H4 (cell line): ENCODE results near the gene ACKR4. TPM values are rescaled to one million over a fixed set of nuclear protein-coding genes. Genes with fewer than 3 reads are reported as not detected.
"Not testable (repeated sequence)": the region's sequence is repeated elsewhere in the genome, so short reads cannot be mapped to it uniquely, and the experiment has no call there.

Experiments
- DNase-seq: peaks from one replicate; pipeline ENCODE4 v3.0.0-alpha.2; 2015; ENCODE audit warnings: low spot score
- total RNA-seq: library from RNA; depleted of rRNA; stranded (reverse); fragments of >200 nt; shearing (Covaris generic); gene quantifications from 2 replicates; pipeline ENCODE4 v1.2.3, GENCODE V29; 2014

The ACKR4 gene
- total RNA-seq, 1 experiment from 2014 or later = not detected

DNA sequence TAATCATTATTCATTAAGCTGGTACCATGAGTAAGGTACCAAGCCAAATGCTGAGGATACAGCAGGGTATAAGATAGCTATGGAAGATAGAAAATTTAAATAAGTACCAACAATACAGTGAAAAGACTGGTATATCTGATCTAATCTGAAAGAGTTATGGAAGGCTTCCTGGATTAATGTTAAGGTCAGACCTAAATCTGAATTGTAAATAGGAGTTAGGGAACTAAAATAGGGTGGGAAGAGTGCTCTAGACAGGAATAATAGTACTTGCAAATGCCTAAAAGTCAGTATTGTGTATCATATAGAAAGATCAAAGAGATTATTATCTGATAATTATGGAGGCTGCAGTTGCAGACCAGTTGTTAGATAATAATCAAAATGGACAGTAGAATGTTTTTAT lies 2.6 kb upstream of the ACKR4 start:
- no peak for DNase-seq

DNA sequence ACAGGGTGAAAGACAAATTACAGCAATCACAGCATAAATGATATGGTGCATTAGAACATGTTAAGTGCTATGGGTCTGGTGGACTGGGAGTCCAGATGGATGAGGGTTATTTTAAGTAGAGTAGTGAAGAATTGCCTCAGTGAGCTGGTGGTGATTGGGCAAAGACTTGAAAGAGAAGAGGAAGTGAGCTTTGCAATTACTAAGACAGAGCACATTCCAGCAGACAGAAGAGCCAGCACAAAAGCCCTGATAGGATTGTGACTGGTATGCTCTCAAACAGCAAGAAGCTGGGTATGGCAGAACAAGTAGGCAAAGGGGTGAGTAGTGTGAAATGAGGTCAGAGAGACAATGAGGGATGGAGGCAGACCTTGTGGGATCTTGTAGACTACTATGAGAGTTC lies 2.1 kb upstream of the ACKR4 start:
- no peak for DNase-seq

DNA sequence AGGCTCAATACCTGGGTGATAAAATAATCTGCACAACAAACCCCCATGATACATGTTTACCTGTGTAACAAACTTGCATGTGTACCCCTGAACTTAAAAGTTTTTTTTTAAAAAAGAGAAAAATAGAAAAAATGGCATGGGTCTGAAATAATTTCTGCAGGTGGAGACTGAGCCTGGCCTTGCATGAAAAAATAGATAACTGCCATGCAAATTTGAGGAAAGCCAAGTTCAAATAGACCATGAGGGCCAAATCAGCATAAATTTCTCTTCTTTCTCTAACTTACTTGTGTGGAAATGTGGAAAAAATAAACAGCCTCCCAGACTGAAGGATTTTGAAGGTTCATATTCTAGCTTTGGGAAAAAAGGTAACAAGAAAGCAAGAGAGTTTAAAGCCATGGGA lies 744 bp upstream of the ACKR4 start:
- no peak for DNase-seq

DNA sequence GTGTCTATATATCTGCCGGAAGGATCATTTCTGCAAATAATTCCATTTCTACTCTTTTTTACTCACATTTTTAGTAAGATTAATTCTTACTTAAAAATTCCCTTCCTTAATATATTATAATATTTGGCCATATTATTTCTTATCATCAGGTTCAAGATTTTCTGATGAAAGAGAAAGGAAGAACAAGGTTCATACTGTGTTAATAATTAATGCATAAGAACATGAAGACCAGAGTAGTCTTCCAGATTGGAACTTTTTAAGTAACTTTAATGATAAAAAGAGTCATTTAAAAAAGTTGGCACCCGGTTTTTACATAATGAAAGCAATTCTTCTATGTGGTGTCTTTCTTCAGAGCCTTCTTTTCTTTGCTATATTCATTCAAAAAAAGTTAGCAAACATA lies 590 bp downstream of the ACKR4 start:
- DNase-seq = no peak

DNA sequence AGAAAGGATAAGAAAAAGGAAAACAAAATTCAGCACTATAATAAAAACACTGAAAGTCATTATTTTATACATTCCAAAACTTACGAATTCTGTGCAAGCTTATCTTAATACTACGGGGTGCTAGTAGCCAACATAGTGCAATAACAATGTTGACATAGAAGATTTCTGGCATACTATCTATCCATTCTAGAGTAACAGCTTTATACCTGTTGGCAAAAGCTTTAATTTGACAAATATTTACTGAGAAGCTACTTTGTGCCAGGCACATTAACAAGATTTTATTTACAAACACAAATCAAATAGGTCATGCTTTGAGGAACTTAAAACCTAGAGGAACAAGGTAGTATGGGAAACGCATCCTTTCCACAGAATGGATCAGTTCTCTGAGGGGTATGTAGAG lies 1.1 kb downstream of the ACKR4 start:
- no peak for DNase-seq

DNA sequence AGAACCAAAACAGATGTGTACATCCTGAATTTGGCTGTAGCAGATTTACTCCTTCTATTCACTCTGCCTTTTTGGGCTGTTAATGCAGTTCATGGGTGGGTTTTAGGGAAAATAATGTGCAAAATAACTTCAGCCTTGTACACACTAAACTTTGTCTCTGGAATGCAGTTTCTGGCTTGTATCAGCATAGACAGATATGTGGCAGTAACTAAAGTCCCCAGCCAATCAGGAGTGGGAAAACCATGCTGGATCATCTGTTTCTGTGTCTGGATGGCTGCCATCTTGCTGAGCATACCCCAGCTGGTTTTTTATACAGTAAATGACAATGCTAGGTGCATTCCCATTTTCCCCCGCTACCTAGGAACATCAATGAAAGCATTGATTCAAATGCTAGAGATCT lies 3.5 kb downstream of the ACKR4 start:
- DNase-seq = not testable (repeated sequence)

DNA sequence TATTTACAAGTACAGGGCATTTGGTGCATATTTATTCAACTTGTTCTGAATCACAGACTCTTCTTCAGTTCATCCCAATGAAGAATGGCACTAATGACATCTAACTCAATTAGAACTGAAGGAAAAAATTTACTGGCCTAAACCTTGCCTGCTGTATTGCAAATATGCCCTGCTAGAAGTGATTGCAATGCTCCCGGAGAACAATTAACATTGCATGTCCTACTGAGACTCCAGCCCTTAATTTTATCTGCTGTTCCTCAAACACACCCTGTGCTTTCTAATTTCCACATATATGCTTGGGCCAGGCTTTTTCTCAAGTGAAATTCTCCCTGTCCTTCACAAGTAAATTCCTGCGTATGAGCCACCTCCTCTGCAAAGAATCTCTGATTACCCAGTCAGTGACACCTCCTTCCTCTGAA lies 8.3 kb downstream of the ACKR4 start:
- no peak for DNase-seq

DNA sequence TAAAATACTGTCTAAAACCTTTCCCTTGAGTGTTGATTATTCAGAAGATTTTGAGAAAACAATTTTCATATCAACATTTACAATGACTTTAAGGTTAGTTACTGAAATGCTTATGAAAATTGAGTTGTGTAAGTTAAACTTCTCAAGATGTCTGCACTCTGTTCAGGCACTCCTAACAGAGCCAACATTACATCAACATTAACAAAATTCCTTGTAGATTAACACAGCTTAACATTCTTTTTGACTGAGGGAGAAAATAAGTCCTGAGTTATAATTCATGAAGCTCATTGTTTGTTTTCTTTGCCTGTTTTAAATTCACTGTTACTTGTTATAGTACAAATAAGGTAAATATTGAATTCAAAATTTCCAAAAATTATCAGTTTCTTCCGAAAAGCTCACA lies 9.0 kb downstream of the ACKR4 start:
- no peak for DNase-seq

DNA sequence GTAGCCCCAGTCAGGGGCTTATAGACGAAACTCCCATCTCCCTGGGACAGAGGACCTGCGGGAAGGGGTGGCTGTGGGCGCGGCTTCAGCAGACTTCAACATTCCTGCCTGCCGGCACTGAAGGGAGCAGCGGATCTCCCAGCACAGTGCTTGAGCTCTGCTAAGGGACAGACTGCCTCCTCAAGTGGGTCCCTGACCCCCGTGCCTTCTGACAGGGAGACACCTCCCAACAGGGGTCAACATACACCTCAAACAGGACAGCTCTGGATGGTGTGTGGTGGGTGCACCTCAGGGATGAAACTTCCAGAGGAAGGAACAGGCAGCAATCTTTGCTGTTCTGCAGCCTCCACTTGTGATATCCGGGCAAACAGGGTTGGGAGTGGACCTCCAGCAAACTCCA lies 9.6 kb downstream of the ACKR4 start:
- not testable (repeated sequence) for DNase-seq

DNA sequence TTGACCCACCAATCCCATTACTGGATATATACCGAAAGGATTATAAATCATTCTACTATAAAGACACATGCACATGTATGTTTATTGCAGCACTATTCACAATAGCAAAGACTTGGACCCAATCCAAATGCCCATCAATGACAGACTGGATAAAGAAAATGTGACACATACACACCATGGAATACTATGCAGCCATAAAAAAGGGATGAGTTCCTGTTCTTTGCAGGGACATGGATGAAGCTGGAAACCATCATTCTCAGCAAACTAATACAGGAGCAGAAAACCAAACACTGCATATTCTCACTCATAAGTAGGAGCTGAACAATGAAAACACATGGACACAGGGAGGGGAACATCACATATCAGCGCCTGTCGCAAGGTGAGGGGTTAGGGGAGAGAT lies 18.2 kb downstream of the ACKR4 start:
- DNase-seq = not testable (repeated sequence)

DNA sequence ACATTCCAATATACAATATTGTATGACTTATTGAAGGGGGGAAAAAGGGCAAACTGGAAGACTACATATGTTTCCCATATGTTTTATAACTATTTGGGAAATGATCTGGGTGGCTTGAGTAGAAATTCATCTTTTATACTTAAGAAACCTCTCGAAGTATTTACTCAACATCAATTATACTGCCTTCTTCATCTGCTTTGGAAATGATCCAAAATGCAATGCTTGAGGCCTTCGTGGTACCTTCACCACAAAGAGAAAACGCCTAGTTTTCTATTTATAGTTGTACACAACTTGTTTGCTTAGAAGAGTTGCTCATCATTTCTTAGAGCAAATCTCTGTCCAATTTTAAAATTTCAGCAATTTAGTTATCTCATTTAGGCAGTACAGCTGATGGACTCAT lies 18.8 kb downstream of the ACKR4 start:
- DNase-seq = no peak

DNA sequence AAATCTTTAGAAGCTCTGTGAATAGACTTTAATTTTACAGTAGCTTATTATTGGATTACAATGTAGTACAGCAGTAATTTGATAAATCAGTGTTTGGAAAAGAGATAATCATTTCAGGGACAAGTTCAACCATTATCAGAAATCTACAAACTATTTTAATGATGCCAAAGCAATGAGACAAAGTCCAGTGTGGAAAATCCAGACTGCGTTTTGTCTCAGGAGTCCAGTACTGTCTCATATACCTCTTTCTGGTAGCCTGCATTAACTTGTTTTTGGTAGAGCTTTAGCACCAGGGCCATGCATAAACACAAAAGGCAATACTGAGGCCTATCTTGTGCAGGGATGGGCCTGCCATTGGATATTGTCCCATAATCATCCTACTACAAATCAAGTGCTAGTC lies 19.7 kb downstream of the ACKR4 start:
- no peak for DNase-seq

DNA sequence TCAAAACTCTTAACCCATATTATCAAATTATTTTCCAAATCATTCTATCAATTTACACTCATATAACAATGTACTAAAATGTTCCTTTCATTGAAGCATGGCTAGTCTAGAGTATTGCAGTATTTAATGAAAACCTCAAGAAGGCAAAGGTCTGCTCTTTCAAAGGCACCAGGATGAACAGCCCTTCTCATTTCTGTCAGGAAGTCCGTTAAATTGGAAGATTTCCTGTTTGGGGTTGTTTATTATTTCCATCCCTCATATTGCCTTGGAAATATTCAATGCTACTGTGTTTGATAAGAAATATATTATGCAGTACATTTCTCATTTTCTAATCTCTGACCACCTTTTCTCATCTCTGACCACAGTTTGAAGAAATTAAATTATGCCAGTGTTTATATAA lies 25.1 kb downstream of the ACKR4 start:
- DNase-seq = no peak

DNA sequence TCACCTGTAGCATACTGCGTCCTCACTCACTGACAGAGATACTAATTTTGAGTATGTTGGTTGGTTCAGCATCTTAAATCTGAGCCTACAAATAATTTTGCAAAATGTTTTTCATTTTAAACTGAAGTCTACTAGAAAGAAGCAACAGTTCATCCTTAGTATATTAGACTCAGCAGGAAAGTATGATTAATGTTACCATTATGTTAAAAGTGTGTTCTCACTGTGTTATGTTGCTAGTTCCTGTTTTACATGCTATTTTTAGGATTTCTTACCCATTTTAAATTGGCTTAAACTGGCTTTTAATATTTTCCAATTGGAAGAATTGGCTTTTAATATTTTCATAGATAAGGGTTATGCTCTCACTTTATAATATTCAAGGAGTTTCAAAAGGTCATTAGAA lies 25.7 kb downstream of the ACKR4 start:
- DNase-seq = no peak

DNA sequence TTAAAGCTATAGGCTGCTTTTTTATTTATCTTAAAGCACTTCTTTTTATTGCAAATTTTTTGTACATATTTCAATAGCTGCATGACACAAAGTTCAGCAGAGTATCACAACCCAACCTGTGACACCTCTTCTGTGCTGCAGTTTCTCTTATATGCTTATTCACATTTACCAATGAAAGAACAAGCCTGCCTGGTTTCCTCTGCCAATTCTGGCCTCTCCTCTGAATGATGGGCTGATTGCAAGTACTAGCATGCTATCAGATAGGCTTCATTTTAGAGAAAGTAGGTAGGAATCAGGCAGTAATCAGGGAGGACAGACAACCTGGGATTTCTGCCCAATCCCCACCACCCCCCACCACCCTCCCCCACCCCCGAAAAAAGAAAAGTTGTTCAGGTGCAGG lies 26.6 kb downstream of the ACKR4 start:
- no peak for DNase-seq

DNA sequence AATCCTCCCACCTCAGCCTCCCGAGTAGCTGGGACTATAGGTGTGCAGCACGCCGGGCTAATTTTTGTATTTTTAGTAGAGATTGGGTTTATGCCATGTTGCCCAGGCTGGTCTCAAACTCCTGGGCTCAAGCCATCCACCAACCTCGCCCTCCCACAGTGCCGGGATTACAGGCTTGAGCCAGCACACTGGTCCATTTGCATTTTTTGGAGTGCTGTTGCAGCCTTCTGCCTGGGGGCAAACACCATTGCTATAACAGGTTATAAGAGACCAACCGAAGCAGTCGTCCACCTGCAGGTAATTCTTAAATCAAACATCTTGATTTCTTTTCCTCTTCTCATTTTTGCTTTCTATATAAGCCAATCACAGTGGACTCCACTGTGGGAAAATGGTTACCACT lies 27.7 kb downstream of the ACKR4 start:
- no peak for DNase-seq

DNA sequence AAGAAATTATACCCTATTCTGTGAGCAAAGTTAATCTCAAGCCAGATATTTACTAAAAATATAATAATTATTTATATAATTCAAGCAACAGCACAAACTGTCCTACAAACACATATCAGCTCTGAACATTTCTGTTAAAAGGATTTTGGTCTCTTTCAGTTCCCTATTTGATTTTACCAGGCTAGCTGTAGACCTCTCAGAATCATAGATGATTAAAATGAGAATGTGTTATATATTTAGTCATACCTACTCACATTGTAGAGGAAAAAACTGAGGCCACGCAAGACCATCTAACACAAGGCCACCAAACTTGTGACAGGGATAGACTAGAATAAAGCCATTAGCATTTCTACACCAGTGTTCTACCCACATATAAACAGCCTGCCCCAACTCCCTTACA lies 28.5 kb downstream of the ACKR4 start:
- no peak for DNase-seq

DNA sequence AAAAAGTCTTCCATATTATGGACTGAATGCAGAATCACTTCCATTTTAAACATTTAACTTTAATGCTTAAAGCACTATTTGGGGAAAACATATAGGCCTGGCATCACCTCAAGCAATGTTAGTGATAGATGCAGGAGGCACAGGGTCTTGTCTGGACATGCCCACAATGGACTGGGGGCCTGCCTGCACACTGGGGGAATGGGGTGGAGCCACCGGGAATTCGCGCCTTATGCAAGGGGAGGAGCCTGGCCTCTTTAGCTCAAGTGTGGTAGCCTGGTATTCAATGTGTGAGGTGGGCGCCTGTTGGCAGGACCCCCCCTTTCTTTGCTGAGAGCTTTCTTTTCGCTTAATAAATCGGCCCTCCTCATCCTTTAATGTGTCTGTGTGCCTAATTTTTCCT lies 29.9 kb downstream of the ACKR4 start:
- no peak for DNase-seq

DNA sequence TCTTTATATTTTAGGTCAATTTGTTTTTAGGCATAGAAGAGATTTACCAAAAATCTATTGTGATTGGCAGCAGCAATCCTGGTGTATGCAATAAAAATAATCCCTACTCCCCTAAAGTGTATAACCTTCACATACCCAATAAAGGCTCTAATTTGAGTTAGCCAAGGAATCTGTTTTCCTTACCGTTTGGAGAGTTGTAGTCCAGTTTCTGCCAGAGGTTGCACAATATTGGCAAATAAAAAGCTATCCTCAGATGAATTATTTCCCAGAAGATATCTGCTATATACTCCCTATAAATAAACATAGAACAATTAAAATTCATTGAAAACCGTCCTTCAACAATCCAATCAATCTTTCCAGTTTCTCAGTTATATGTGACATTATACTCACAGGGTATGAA lies 31.1 kb downstream of the ACKR4 start:
- DNase-seq = no peak

DNA sequence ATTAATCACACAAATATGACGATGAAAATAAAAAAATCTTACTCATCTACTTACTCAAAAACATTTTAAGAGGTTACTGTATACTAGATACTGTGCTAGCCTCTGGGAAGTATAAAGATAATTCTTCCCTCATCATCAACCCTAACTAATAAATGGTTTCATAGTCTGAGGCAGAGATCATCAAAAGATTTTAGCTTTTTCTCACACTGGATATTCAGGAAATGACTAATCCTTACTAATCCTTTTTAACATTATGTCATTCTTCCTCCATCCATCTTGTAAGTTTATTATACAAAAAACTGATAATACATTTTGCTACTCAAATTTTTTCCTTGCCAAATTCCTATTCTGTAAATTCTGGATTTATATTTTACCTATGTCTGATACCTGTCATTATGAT lies 32.9 kb downstream of the ACKR4 start:
- no peak for DNase-seq

DNA sequence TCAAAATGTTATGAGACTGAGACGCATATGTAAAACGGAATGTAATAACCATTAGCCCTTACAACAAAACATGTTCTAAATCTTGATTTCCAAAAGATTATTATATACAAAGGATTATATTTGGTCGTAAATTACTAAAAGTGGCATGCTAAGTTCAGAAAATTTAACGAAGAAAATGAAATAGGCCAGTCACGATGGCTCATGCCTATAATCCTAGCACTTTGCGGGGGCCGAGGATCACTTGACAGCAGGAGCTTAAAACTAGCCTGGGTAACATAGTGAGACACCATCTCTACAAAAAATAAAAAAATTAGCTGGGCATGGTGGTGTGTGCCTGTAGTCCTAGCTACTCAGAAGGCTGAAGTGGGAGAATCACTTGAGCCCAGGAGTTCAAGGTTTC lies 33.5 kb downstream of the ACKR4 start:
- DNase-seq = no peak

DNA sequence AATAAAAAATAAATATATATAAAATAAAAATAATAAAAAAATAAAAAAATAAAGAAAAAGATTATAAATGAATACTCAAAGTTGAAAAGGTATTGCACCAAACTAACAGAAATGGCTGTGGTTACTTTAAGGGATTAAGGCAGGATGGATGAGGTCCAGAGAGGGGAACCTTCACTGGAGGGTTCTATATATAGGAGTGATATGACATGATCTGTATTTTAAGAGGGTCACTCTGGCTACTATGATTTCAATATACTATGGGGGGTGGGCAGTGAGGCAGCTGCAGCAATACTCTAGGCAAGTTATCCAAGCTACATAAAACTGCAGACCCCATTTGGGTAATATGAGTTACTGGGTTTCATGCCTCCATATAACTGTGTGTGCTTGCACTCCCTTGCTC lies 38.0 kb downstream of the ACKR4 start:
- no peak for DNase-seq

DNA sequence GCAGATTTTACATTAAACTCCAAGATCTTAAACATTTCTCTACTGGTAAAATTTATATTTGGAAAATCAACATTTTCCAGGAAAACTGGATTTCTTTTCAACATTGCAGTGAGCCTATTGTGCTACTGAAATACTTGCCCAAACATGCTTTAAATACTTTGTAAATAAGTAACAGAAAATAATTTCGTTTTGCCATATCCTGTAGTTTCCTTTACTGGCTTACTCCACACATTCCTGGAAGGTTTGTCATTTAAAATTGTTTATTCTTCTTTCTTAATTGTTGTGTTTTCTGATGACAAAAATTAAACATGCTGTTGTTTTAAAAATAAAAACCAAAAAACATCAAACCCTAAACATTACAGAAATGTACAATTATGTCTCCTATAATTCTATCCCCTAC lies 40.5 kb downstream of the ACKR4 start:
- no peak for DNase-seq

DNA sequence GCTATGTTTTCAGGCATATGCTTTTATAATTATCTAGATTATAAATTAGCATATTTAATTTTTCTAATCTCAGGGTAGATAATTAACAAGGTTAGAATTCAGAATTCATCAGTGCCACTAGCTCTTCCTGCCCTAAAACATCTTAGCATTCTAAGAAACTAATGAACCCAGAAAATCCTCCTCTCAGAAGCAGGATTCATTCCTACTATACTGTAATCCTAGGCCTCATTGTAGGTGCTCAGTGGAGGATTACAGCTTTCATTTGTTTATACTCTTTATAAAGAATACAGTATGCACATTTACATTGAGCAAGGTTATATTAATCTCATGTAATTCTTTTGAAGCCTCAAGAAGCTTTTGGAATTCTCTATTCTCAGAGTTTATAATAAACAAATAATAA lies 41.6 kb downstream of the ACKR4 start:
- DNase-seq = no peak

DNA sequence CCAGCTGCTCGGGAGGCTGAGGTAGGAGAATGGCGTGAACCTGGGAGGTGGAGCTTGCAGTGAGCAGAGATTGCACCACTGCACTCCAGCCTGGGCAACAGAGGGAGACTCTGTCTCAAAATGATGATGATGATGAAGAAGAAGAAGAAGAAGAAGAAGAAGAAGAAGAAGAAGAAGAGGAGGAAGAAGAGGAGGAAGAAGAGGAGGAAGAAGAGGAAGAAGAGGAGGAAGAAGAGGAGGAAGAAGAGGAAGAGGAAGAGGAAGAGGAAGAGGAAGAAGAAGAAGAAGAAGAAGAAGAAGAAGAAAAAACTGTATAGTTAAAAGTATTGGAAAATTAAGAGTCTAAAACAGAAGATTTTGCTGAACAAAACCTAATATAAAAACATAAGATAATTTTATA lies 44.4 kb downstream of the ACKR4 start:
- DNase-seq = not testable (repeated sequence)
